ENCODE measurements around the gene RALGAPB. TPM values are rescaled to one million over a fixed set of nuclear protein-coding genes. Genes with fewer than 3 reads are reported as not detected.
A peak's percentile ranks its signal among the peaks of the same experiment; 100 is the strongest.

The RALGAPB gene
- total RNA-seq, 8 experiments from 2014 or later, result 21.8 to 48.8 (median 32.1) TPM

DNA sequence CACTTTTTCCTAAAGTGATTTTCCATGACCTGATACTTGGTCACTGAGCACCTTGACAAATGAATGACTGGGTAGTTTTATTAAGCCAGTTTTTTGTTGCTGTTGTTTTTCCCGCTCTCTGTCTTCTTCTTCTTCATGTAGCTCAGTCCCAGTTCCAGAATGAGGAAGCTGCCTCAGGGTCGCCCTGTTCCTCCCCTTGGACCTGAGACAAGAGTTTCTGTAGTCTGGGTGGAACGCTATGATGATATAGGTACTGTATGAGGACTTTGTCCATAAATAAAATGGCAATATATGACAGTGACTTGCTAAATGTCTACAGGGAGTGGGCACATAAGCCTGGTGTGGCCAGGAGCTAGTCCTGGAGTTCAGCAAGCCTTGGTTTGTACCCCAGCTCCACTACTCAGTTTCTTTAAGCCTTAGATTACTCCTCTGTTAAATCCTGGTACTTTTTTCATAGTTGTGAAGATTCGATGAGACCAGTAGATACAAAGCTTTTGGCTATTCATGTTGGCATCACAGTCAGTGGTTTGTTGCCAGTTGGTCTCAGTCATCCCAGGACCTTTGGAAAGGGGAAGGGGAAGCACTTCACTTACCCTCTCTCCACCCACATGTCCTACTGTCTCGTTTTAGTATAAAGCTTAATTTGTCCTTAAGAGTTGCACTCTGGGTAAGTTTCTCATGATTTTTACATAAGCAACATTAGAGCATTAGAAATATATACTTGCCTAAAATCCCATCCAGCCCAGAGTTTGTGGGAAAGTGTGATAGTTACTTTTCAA is 97.3 kb downstream of the RALGAPB start:
- no peak overlapping the region for H3K27ac ChIP-seq
- H3K4me1 ChIP-seq (replicated peaks in 1 of 2), result no peaks in the 10 kb centered on the region
- 50 to 100% (median 84%) methylated on average over 1 to 4 of the region's 5 CpGs; no CpG with 5 or more reads in 1 of the 10 experiments for WGBS, 10 experiments
- in situ Hi-C loops (cut with MboI; ENCODE audit: low pct_unique_long_range_greater_than_20kb in 2 of 9, low sequenced_read_pairs in 9 of 9, unreplicated experiment in 9 of 9), result no loop called here
- no peak overlapping the region for H3K4me3 ChIP-seq
- no peak for ATAC-seq (replicated peaks in 6 of 8)

DNA sequence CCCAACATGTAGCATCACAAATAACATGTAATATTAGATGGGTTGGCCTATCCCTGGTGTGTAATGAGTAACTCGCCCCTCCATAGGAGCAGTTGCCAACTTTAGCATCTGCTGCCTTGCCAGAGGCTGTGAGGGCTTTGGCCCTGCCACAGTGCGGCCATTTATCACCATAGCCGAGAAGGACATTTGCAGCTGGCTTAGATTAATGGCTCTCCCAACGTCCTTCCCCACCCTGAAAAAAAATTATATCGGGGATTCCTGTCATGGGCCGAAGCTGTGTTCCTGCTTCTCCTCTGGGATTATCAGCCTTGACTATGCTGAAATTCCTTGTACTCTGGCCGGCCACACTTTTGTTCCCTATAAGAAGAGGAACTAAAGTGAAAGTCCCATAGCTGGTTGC is 100.8 kb downstream of the RALGAPB start:
- no peak overlapping the region for H3K4me3 ChIP-seq
- WGBS, 10 experiments, result 33 to 100% (median 80%) methylated on average over 1 to 6 of the region's 7 CpGs; no CpG with 5 or more reads in 3 of the 10 experiments
- in situ Hi-C loops (cut with MboI; ENCODE audit: low pct_unique_long_range_greater_than_20kb in 2 of 9, low sequenced_read_pairs in 9 of 9, unreplicated experiment in 9 of 9), result no loop called here
- H3K27ac ChIP-seq, result no peak overlapping the region
- H3K4me1 ChIP-seq (replicated peaks in 1 of 2), result no peaks in the 10 kb centered on the region
- peak in 2 of 8 experiments; percentile 65 to 74 for ATAC-seq (replicated peaks in 6 of 8)

GRCh38 chr20:38579219-38579910 is 106.7 kb downstream of the RALGAPB start:
- Histone ChIP-seq H3K4me3 (no peak overlapping the region), H3K27ac (no peak overlapping the region), H3K4me1 (replicated peaks in 1 of 2) (no peaks in the 10 kb centered on the region)
- in situ Hi-C loops (cut with MboI; ENCODE audit: low pct_unique_long_range_greater_than_20kb in 2 of 9, low sequenced_read_pairs in 9 of 9, unreplicated experiment in 9 of 9), result no loop called here
- peak in 3 of 8 experiments; percentile 14 to 24 (median 22) for ATAC-seq (replicated peaks in 6 of 8)
- WGBS, 10 experiments, result 20 to 72% (median 60%) methylated on average over 1 to 6 of the region's 7 CpGs; no CpG with 5 or more reads in 4 of the 10 experiments

GRCh38 chr20:38579921-38580320 is 107.3 kb downstream of the RALGAPB start:
- H3K27ac ChIP-seq, result no peak overlapping the region
- WGBS, 10 experiments, result 0 to 100% (median 88%) methylated on average over 1 of the region's 4 CpGs; no CpG with 5 or more reads in 5 of the 10 experiments
- in situ Hi-C loops (cut with MboI; ENCODE audit: low pct_unique_long_range_greater_than_20kb in 2 of 9, low sequenced_read_pairs in 9 of 9, unreplicated experiment in 9 of 9), result no loop called here
- ATAC-seq (replicated peaks in 6 of 8), result no peak
- no peaks in the 10 kb centered on the region for H3K4me1 ChIP-seq (replicated peaks in 1 of 2)
- no peak overlapping the region for H3K4me3 ChIP-seq

- Histone ChIP-seq H3K4me3 (no peak within 1 kb of the TSS), H3K27ac (no peak within 1 kb of the TSS), H3K4me1 (replicated peaks in 1 of 2) (no peaks in the 10 kb centered on the region)
- peak in 7 of 8 experiments; percentile 6 to 69 (median 27) for ATAC-seq (replicated peaks in 6 of 8)
- in situ Hi-C loops (cut with MboI; ENCODE audit: low pct_unique_long_range_greater_than_20kb in 2 of 9, low sequenced_read_pairs in 9 of 9, unreplicated experiment in 9 of 9), result no loop called here
- WGBS, 10 experiments, result 50 to 100% (median 79%) methylated on average over 1 to 4 of the region's 5 CpGs; no CpG with 5 or more reads in 7 of the 10 experiments
Observed at GRCh38 chr20:38581013-38581412, 108.4 kb downstream of the RALGAPB start, which contains the start of gene ADIG. TSS of gene ADIG (plus strand) at chr20:38581197. CDS start at chr20:38581251, 54 bp downstream.

DNA sequence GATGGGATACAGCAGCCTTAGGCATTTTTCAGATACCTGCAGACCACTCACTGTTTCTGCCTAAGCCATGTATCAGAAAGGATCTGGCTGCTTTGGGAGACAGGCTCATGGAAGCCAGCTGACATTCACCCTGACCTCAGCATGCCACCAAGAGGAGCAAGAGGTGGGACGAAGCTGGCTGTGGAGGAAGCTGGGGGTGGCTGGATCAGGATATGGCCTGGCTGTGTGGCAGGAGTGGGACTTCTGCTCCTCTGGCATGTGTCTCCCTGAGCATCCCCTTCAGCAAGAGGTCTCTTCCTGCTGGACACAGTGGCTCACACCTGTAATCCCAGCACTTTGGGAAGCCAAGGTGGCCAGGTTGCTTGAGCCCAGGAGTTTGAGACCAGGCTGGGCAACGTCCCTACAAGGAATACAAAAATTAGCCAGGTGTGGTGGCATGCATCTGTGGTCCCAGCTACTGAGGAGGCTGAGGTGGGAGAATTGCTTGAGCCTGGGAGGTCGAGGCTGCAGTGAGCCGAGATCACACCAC is 109.3 kb downstream of the RALGAPB start:
- WGBS, 10 experiments, result 17 to 100% (median 82%) methylated on average over 1 to 3 of the region's 4 CpGs; no CpG with 5 or more reads in 4 of the 10 experiments
- ATAC-seq (replicated peaks in 6 of 8), result peak in 1 of 8 experiments; percentile 16

GRCh38 chr20:38583306-38583705 is 110.7 kb downstream of the RALGAPB start:
- in situ Hi-C loops (cut with MboI; ENCODE audit: low pct_unique_long_range_greater_than_20kb in 2 of 9, low sequenced_read_pairs in 9 of 9, unreplicated experiment in 9 of 9), result no loop called here
- 0 to 93% (median 85%) methylated on average over 1 to 4 of the region's 4 CpGs; no CpG with 5 or more reads in 6 of the 10 experiments for WGBS, 10 experiments
- Histone ChIP-seq H3K4me3 (no peak overlapping the region), H3K27ac (no peak overlapping the region), H3K4me1 (replicated peaks in 1 of 2) (no peaks in the 10 kb centered on the region)
- ATAC-seq (replicated peaks in 6 of 8), result no peak

More for the DNA sequence above, 109.3 kb downstream of the RALGAPB start:
- no peak overlapping the region for H3K4me3 ChIP-seq
- H3K27ac ChIP-seq, result no peak overlapping the region
- H3K4me1 ChIP-seq (replicated peaks in 1 of 2), result no peaks in the 10 kb centered on the region
- in situ Hi-C loops (cut with MboI; ENCODE audit: low pct_unique_long_range_greater_than_20kb in 2 of 9, low sequenced_read_pairs in 9 of 9, unreplicated experiment in 9 of 9), result no loop called here

DNA sequence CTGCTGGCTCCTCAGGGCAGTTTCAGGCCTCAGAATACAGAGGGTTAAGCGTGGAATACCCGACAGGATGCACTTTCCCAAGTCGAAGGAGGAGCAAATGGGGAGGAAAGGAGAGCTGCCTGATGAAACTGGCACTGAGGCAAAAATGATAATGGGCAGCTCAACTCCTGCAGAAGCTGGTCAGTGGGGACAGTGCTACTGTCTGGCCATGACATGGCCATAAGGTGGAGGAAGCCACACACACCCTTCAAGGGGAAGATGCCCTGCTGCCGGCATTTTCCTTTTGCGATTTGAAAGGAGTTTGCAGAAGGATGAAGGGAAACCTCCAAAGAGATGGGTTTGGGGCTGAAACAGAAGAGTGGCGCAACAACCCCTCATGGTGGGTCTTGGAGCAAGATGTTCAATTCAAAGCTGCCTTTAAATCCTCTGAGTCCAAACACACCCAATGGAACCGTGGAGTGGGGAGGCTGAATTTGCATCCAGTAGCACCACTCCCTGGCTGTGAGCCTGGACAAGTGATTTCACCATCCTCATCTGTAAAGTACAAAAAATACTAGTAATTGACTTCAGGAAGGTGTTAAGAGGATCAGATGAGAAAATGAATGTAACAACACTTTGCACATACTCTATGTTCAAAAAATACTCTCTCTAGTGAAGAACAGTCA is 111.6 kb downstream of the RALGAPB start:
- in situ Hi-C loops (cut with MboI; ENCODE audit: low pct_unique_long_range_greater_than_20kb in 2 of 9, low sequenced_read_pairs in 9 of 9, unreplicated experiment in 9 of 9), result no loop called here
- ATAC-seq (replicated peaks in 6 of 8), result peak in 3 of 8 experiments; percentile 13 to 93 (median 88)
- WGBS, 10 experiments, result 22 to 100% (median 50%) methylated on average over 1 to 6 of the region's 7 CpGs; no CpG with 5 or more reads in 1 of the 10 experiments

DNA sequence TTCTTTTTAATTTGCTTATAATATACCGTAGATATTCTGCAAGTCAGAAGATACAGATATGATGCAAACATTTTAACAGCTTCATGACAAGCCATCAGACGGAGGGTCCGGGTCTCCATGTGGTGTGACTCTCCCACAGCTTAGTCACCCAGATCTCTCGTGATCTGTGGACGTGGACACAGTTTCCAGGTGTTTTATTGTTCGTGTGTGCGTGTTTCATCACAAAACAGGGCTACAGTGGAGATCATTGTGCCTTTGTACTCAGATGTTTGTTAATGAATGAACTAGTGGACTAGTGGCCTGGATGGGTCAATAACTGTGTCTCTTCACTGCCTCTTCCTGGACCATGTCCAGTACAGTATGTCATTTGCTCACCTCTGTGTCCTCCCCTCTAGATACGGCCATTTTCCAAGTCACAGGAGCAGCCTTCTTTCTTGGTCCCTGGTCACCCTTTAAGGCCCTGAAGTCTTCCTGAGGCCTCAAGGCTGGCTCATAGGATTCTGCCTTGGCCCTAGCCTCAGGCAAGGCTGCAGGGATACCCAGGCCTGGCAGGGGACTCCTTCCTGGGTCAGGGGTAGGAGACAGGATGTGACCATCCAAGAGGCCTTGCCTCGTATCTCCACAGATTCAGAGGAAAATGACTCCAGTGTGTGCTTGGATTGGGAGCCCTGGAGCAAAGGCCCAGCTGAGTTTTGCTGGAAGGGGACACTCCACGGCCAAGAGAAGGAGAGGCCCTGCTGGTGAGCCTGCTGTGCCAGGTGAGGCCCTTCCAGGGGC is 112.9 kb downstream of the RALGAPB start:
- no peaks in the 10 kb centered on the region for H3K4me1 ChIP-seq (replicated peaks in 1 of 2)
- H3K27ac ChIP-seq, result no peak overlapping the region
- no peak overlapping the region for H3K4me3 ChIP-seq
- WGBS, 10 experiments, result 40 to 93% (median 79%) methylated on average over 4 to 8 of the region's 10 CpGs; no CpG with 5 or more reads in 2 of the 10 experiments
- in situ Hi-C loops (cut with MboI; ENCODE audit: low pct_unique_long_range_greater_than_20kb in 2 of 9, low sequenced_read_pairs in 9 of 9, unreplicated experiment in 9 of 9), result no loop called here
- ATAC-seq (replicated peaks in 6 of 8), result no peak

More for the DNA sequence above, 111.6 kb downstream of the RALGAPB start:
- H3K4me3 ChIP-seq, result no peak overlapping the region
- no peaks in the 10 kb centered on the region for H3K4me1 ChIP-seq (replicated peaks in 1 of 2)
- no peak overlapping the region for H3K27ac ChIP-seq

DNA sequence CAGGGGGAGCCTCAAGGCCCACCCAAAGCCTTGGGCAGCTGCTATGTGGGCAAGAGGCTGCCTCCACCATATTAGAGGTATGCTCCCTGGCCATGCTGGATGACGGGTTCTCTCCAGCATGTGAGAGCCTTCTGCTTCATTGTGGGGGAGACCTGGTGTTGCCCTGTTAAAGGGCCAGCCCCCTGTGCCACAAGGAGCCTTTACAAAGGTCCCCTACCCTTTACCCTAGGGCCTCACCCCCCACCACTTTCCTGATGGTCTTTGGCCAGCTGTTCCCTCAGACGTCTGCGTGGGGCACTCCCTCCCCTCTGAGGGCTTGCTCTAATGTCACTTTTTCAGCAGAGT is 113.5 kb downstream of the RALGAPB start:
- Histone ChIP-seq H3K27ac (no peak overlapping the region), H3K4me1 (replicated peaks in 1 of 2) (no peaks in the 10 kb centered on the region), H3K4me3 (no peak overlapping the region)
- no peak for ATAC-seq (replicated peaks in 6 of 8)
- in situ Hi-C loops (cut with MboI; ENCODE audit: low pct_unique_long_range_greater_than_20kb in 2 of 9, low sequenced_read_pairs in 9 of 9, unreplicated experiment in 9 of 9), result no loop called here
- 20 to 70% (median 60%) methylated on average over 1 to 3 of the region's 3 CpGs; no CpG with 5 or more reads in 5 of the 10 experiments for WGBS, 10 experiments

DNA sequence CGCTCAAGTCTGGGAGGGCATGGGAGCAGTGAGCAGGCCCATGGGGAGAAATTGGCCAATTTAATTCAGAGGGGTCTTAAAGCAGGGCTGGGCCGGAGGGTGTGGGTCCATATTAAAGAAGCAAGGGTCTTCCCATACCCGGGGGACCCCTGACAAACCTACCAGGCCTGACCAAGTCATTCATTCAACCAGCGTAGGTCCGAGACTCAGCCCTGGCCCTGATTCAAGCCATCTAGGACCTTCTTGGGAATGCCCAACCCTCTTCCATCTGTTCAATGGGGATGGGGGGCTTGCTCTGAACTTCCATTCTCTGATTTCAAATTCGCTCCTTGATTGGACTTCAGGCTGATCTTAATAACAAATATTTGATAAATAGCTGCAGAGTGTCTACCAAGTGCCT is 115.7 kb downstream of the RALGAPB start:
- WGBS, 10 experiments, result 48 to 100% (median 87%) methylated on average over 1 to 5 of the region's 6 CpGs; no CpG with 5 or more reads in 4 of the 10 experiments
- no peak for ATAC-seq (replicated peaks in 6 of 8)
- Histone ChIP-seq H3K4me3 (no peak overlapping the region), H3K4me1 (replicated peaks in 1 of 2) (no peaks in the 10 kb centered on the region), H3K27ac (no peak overlapping the region)
- in situ Hi-C loops (cut with MboI; ENCODE audit: low pct_unique_long_range_greater_than_20kb in 2 of 9, low sequenced_read_pairs in 9 of 9, unreplicated experiment in 9 of 9), result no loop called here

DNA sequence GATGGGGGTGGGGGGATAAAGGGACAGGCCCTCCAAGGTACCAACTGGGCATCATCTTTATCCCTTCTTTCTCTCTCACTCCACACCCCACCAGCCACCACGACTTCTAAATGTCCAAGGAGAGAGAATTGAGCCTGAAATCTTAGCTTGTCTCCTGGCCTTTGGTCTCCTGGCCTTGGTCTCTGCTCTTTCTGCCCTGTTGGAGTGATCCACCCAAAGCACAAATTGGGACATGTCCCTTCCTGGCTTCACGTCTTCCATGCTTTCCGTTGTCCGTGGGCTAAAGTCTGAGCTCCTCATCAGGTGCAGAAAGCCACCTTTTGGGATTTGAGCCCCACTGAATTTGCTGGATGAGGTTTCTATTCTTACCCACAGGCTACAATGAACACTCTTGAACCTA is 116.7 kb downstream of the RALGAPB start:
- Histone ChIP-seq H3K4me3 (no peak overlapping the region), H3K27ac (no peak overlapping the region), H3K4me1 (replicated peaks in 1 of 2) (no peaks in the 10 kb centered on the region)
- ATAC-seq (replicated peaks in 6 of 8), result no peak
- in situ Hi-C loops (cut with MboI; ENCODE audit: low pct_unique_long_range_greater_than_20kb in 2 of 9, low sequenced_read_pairs in 9 of 9, unreplicated experiment in 9 of 9), result no loop called here
- 60 to 80% (median 70%) methylated on average over 1 to 2 of the region's 4 CpGs; no CpG with 5 or more reads in 7 of the 10 experiments for WGBS, 10 experiments
